ENCODE data around the gene CCNQ.

CCNQ gene

DNA sequence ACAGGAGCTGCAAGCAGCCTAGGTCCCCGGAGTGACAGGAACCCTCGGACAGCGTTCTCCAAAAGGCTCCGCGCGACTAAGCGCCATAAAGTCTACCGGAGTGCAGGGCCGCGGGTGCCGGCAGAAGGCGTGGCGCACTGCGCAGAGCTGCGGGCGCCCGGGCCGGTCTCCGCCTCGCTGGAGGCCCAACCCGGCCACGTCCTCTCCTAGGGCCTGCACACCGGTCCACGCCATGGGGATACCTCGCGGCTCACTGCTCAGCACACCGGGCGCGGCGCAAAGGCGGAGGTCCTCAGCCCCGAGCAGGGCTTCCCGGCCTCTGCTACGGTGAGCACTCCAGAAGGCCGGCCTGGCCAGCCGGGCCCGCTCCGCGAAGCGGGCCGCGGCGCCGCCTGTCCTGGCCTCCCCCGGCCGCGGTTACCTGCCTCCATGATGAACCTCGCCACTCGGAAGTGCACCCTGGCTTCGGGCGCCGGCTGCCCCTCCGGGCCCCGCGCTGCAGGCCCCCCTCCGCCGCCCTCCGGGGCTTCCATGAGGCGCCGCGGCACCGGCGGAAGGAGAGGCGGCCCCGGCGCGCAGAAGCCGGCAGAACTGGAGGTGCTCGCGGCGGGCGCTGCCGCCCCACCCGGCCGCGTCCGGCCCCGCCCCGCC lies at the start of gene CCNQ:
CCNQ (minus strand) TSS at position 599 of the 651 bp plus-strand sequence; CDS start at position 533, 66 bp downstream.
- peak within 1 kb of the TSS; percentile 89 for H3K27ac ChIP-seq
- TF ChIP-seq, protein P1, sequence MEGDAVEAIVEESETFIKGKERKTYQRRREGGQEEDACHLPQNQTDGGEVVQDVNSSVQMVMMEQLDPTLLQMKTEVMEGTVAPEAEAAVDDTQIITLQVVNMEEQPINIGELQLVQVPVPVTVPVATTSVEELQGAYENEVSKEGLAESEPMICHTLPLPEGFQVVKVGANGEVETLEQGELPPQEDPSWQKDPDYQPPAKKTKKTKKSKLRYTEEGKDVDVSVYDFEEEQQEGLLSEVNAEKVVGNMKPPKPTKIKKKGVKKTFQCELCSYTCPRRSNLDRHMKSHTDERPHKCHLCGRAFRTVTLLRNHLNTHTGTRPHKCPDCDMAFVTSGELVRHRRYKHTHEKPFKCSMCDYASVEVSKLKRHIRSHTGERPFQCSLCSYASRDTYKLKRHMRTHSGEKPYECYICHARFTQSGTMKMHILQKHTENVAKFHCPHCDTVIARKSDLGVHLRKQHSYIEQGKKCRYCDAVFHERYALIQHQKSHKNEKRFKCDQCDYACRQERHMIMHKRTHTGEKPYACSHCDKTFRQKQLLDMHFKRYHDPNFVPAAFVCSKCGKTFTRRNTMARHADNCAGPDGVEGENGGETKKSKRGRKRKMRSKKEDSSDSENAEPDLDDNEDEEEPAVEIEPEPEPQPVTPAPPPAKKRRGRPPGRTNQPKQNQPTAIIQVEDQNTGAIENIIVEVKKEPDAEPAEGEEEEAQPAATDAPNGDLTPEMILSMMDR (conservative IDR thresholded peaks at IDR 0.05) = no peak
- peak; percentile 96 for TF ChIP-seq ZFX (IDR thresholded peaks at IDR 0.05)

DNA sequence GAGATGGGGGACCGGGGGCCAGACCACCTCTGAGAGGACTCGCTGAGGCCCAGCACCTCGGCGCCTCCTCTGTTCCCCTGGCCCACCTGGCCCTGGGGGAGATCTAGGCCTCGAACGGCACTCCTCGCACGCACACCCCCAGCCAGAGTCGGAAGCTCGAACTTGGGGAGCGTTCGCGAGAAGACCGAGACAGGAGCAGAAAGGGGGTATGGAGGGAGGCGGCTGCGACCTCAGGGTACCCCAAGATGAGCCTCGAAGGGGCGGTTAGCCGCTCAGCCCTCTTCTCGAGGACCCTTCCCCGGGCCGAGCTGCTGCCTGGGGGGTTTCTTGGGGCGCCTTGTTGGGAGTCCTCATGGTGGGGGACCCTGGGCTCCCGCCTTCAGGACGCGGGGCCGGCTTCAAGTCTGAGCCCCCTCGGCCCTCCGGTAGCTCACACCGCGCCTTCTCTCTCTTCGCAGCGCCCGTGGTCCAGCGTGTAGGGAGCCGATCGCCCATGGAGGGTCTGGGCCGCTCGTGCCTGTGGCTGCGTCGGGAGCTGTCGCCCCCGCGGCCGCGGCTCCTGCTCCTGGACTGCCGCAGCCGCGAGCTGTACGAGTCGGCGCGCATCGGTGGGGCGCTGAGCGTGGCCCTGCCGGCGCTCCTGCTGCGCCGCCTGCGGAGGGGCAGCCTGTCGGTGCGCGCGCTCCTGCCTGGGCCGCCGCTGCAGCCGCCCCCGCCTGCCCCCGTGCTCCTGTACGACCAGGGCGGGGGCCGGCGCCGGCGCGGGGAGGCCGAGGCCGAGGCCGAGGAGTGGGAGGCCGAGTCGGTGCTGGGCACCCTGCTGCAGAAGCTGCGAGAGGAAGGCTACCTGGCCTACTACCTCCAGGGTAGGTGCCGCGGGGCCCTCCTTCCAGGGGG lies 48.8 kb upstream of the CCNQ start:
- peak overlapping the region; percentile 81 for H3K27ac ChIP-seq
- 0 out of 2 replicates have a peak, but pooled peaks have one; percentile 41 for TF ChIP-seq ZFX (IDR thresholded peaks at IDR 0.05)
- TF ChIP-seq, protein P1 (conservative IDR thresholded peaks at IDR 0.05) = no peak

DNA sequence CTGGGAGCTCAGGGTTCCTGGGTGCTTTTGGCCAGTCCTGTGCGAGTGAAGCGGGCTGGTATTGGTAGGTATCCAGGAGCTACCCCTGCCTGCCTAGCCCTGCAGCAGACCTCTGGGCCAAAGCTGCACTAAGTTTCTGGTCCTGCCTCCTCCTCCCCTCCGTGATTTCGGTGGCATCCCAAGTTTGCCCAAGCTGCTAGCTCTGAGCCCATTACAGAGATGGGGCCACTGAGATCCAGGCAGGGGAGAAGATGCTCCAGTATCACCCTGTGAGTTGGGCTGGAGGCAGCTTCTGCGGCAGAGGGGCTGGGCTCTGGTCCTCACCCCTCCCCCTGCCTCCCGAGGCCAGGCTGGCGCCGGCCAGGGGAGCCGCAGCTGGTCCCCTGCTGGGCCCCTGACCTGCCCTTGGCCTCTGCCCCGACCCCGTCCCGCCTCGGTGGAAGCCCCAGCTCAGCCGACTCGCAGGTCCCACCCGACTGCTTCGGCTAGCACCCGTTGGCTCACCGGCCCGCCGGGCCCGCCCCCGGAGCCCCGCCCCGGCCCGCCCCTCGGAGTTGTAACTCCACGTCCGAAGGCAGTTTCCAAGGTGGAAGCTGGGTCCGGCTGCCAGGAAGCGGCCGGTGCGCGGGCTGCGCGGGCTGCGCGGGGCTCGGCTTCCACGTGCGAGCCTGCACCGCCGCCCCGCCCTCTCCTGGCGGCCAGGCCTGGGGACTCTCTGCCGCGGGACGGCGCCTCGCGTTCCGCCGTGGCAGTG lies 47.9 kb upstream of the CCNQ start, which contains the start of gene DUSP9:
DUSP9 (plus strand) TSS at position 584 of the 754 bp plus-strand sequence. CDS start 751 bp downstream, outside the sequence.
- H3K27ac ChIP-seq = peak within 1 kb of the TSS; percentile 81
- TF ChIP-seq, protein P1 (conservative IDR thresholded peaks at IDR 0.05) = no peak
- TF ChIP-seq ZFX (IDR thresholded peaks at IDR 0.05) = no peak

DNA sequence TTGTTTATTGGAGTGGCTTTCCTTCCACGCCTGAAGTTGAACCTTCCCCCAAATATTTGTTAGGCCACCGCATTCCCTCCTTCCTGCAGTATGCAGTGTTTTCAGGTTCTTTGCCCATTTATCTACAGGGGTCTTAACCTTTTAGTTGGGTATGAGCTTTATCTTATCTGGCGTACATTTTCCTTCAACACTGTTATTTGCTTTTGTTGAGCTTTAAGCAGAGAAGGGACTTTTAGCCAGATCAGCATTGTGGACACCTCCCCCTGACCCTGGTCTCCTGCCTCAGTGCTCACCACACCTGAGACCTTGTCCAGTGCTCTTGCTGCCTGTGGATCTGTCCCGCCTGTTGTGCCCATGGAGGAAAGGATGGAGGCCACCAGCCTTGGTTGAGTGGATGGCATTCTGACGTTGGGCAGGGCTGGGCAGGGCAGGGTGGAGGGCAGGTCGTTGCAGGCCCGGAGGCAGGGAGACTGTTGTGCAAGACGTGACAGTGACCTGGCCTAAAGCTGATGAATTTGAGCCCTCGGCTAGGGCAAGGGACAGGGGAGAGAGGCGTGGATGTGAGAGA lies 47.1 kb upstream of the CCNQ start:
- TF ChIP-seq ZFX (IDR thresholded peaks at IDR 0.05) = no peak
- TF ChIP-seq, protein P1 (conservative IDR thresholded peaks at IDR 0.05) = no peak
- no peak overlapping the region for H3K27ac ChIP-seq

DNA sequence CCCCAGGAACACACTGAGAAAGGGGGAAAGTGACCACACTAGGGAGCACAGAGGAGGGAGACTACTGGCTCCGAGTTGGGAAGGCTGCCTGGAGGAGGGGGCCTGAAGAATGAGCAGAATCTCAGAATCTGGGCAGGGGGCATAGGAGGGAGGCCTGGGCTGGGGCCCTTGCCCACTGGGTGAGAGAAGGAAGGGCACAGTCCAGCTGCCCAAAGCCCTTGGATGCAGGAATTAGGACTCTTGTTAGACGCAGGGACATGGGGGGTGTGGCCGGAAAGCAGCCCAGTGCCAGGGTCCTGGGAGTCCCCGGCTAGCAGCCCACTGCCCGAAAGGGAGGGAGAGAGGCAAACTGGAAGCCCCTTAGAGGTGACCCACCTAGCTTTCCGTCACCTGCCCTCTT lies 46.2 kb upstream of the CCNQ start:
- TF ChIP-seq, protein P1 (conservative IDR thresholded peaks at IDR 0.05) = no peak
- no peak for TF ChIP-seq ZFX (IDR thresholded peaks at IDR 0.05)
- H3K27ac ChIP-seq = no peak overlapping the region

DNA sequence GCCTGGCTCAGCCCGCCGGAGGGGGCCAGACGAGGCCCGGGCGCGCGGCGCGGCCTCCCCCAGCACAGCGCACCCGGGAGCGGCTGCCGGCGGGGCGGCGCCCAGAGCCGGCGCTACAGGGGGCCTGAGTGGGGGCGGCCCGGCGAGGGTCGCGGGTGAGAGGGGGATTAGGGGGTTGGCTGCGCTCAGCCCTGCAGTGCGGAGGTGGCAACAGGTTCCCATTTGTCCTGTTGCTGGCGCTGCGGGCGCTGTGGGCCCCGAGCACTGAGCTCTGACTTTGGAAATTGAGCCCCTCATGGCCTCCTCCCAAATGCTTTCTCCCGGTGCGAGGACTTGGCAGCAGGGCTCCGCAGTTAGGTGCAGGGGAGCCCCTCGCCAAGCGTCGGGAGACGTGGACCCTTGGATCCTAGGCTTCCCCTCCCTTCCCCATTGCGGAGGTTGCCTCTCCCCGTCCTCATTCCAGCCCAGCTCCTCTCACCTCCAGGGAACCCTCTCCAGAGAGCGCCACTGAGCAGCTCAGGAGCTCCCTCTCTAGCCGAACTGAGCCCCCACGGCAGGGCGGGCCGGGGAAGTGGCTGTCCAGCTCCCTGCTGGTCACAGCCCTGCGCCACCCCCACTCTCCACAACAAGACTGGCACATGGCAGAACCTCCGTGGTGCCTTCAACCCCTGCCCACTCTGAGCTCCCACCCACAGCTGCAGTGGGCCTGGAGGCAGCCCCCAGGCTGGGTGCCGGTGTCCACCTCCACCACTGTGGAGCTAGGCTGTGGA lies 45.6 kb upstream of the CCNQ start:
- TF ChIP-seq, protein P1 (conservative IDR thresholded peaks at IDR 0.05) = peak; percentile 5; the same call in 1 of the 2 replicates
- TF ChIP-seq ZFX (IDR thresholded peaks at IDR 0.05) = no peak

More for the DNA sequence above, 45.6 kb upstream of the CCNQ start:
- H3K27ac ChIP-seq = no peak overlapping the region
